Thyroid gland (tissue), 4 donors: ENCODE results near the gene ZBTB16. TPM values are rescaled to one million over a fixed set of nuclear protein-coding genes. Genes with fewer than 3 reads are reported as not detected.

Experiments used
- DNase-seq, 2 donors: peaks; one replicate each; pipeline ENCODE4 v3.0.0-alpha.2; 2019
- H3K27ac ChIP-seq, 3 donors: fragments of 200-600 bp; sonication (generic); 1 replicate in 2 of 3; 2 replicates in 1 of 3; pipeline ENCODE4 v1.5.1; 2016 to 2019; ENCODE audit warnings: mild to moderate bottlenecking in 1 of 3, moderate library complexity in 1 of 3
- H3K27me3 ChIP-seq: fragments of 200-600 bp; sonication (generic); one replicate; pipeline ENCODE4 v1.5.1; 2019
- H3K36me3 ChIP-seq, 2 donors: fragments of 200-600 bp; sonication (generic); one replicate each; pipeline ENCODE4 v1.5.1; 2016 to 2019
- H3K4me1 ChIP-seq, 2 donors: fragments of 200-600 bp; sonication (generic); one replicate each; pipeline ENCODE4 v1.5.1; 2017 to 2019
- H3K4me3 ChIP-seq, 3 donors: fragments of 200-600 bp; sonication (generic); replicated peaks in 1 of 3; 1 replicate in 2 of 3; 2 replicates in 1 of 3; pipeline ENCODE4 v1.5.1; 2016; ENCODE audit warnings: mild to moderate bottlenecking in 1 of 3
- H3K9me3 ChIP-seq: fragments of 200-600 bp; sonication (generic); one replicate; pipeline ENCODE4 v1.5.1; 2017
- POLR2A ChIP-seq, 2 donors: fragments of 450-650 bp; IDR thresholded peaks; one replicate each; pipeline ENCODE4 v1.6.1; 2017; ENCODE audit warnings: antibody characterized with exemption in 2 of 2, mild to moderate bottlenecking in 2 of 2, moderate library complexity in 1 of 2
- WGBS, 2 donors: methylation state at CpG; one replicate each; pipeline ENCODE4 v1.1.5; 2017; 5-methylcytosine and 5-hydroxymethylcytosine counted together
- intact Hi-C: fragments of 100-400 bp; cut with DNase I; formaldehyde crosslinking; loops from one replicate; pipeline ENCODE4 v1.15.1; 2023
- total RNA-seq, 4 donors: library from RNA; depleted of rRNA; stranded (reverse); fragments of >200 nt; gene quantifications; one replicate each; pipeline ENCODE4 v1.2.3, GENCODE V29; 2016
- TF ChIP-seq, protein P1 (sequence below), 6 experiments: fragments of 200-600 bp in 3 of 6; fragments of 450-650 bp in 3 of 6; sonication (generic) in 3 of 6; IDR thresholded peaks; one replicate each; pipeline ENCODE4 v1.5.1; 2016 to 2019; ENCODE audit warnings: antibody characterized with exemption in 6 of 6, mild to moderate bottlenecking in 2 of 6, inconsistent platforms in 1 of 6, moderate library complexity in 1 of 6

The ZBTB16 gene
- total RNA-seq, 4 donors from 2014 or later, result 157 to 385 (median 177) TPM

DNA sequence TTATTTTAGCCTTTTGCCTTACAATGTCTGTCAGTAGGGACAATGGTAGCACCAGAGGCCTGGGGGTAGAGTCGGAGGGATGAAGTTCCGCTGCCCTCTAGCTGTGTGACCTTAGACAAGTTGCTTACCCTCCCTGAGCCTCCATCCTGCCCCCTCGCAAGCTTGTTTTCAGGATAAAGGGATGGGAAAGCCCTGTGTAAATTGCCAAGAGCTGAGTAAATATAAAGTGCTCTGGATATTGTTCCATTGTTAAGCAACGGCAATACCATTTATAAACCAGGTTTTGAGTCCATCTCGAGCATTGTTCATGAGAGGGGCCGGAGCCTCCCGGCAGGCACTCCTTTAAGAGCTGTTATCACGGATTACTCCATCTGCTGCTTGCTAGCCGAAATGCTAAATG lies 72.9 kb downstream of the ZBTB16 start:
- intact Hi-C loops, result no loop called here
- Histone ChIP-seq H3K9me3 (no peaks in the 10 kb centered on the region), H3K36me3 (peaks cover 2 to 8% of the 10 kb centered on the region in 2 donors), H3K27me3 (no peaks in the 10 kb centered on the region), H3K27ac (peak overlapping the region in 2 of 3 donors; percentile 55 to 78), H3K4me1 (peaks cover 97 to 99% of the 10 kb centered on the region in 2 donors), H3K4me3 (no peak overlapping the region)
- no peak for DNase-seq
- 81 to 87% methylated on average over 9 of the region's 9 CpGs for WGBS, 2 donors
- TF ChIP-seq, protein P1, sequence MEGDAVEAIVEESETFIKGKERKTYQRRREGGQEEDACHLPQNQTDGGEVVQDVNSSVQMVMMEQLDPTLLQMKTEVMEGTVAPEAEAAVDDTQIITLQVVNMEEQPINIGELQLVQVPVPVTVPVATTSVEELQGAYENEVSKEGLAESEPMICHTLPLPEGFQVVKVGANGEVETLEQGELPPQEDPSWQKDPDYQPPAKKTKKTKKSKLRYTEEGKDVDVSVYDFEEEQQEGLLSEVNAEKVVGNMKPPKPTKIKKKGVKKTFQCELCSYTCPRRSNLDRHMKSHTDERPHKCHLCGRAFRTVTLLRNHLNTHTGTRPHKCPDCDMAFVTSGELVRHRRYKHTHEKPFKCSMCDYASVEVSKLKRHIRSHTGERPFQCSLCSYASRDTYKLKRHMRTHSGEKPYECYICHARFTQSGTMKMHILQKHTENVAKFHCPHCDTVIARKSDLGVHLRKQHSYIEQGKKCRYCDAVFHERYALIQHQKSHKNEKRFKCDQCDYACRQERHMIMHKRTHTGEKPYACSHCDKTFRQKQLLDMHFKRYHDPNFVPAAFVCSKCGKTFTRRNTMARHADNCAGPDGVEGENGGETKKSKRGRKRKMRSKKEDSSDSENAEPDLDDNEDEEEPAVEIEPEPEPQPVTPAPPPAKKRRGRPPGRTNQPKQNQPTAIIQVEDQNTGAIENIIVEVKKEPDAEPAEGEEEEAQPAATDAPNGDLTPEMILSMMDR (IDR thresholded peaks at IDR 0.05), result no peak
- TF ChIP-seq POLR2A (IDR thresholded peaks at IDR 0.05), result no peak

GRCh38 chr11:114132944-114133394 lies 73.5 kb downstream of the ZBTB16 start:
- H3K36me3 ChIP-seq, result peaks cover 0 to 6% of the 10 kb centered on the region in 2 donors
- no peak for TF ChIP-seq POLR2A (IDR thresholded peaks at IDR 0.05)
- TF ChIP-seq, protein P1 (IDR thresholded peaks at IDR 0.05), result no peak
- no peaks in the 10 kb centered on the region for H3K27me3 ChIP-seq
- H3K27ac ChIP-seq, result peak overlapping the region in 2 of 3 donors; percentile 55 to 78
- DNase-seq, result no peak
- H3K4me3 ChIP-seq, result no peak overlapping the region
- intact Hi-C loops, result no loop called here
- peaks cover 97 to 99% of the 10 kb centered on the region in 2 donors for H3K4me1 ChIP-seq
- H3K9me3 ChIP-seq, result no peaks in the 10 kb centered on the region
- 85 to 87% methylated on average over 6 of the region's 6 CpGs for WGBS, 2 donors

DNA sequence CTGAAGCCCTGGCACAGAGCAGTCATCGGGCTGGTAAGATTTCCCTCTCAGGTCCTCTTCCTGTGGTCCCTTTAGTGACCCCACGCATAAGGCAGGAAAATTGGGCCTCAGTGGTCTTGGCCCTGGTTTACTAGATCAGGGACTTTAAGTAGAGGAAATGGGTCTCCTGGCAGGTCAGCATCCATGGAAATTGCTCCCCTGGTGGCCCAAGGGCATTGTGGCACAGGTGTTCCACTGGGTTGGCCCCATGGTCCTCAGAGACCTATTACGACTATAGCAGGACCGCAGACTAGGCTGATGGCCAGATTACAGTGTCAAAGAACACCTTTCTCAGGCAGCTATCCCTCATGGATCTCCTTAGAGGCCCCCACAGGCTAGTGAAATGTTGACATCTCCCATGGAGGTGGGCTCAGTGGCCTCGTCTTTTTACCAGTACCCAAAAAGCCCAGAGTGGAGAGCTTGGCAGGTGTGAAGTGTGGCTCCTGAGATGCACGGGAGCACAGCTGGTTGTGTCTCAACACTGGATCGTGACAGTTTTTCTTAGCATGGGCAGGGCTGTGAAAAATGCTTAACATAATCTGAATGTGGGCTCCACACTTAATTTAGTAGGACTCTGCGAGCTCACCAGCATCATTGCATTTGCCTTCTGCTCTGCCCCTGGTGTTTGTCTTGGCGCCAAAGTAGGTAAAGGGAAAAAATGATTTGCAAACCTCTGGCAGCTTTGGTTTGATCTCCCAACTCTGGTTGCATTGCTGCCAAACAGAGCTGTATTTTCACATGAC lies 74.2 kb downstream of the ZBTB16 start:
- intact Hi-C loops, result no loop called here
- DNase-seq, result no peak
- TF ChIP-seq, protein P1 (IDR thresholded peaks at IDR 0.05), result no peak
- no peak for TF ChIP-seq POLR2A (IDR thresholded peaks at IDR 0.05)
- Histone ChIP-seq H3K27ac (peak overlapping the region in 2 of 3 donors; percentile 55 to 78), H3K27me3 (no peaks in the 10 kb centered on the region), H3K36me3 (peaks cover 0 to 6% of the 10 kb centered on the region in 2 donors), H3K9me3 (no peaks in the 10 kb centered on the region), H3K4me1 (peaks cover 95 to 98% of the 10 kb centered on the region in 2 donors), H3K4me3 (no peak overlapping the region)
- WGBS, 2 donors, result 86 to 89% methylated on average over 9 of the region's 9 CpGs

- Histone ChIP-seq H3K4me3 (no peak overlapping the region), H3K4me1 (peaks cover 93 to 98% of the 10 kb centered on the region in 2 donors), H3K27ac (peak overlapping the region in 2 of 3 donors; percentile 54 to 78), H3K36me3 (peaks cover 0 to 6% of the 10 kb centered on the region in 2 donors), H3K9me3 (no peaks in the 10 kb centered on the region), H3K27me3 (no peaks in the 10 kb centered on the region)
- DNase-seq, result no peak
- TF ChIP-seq, protein P1 (IDR thresholded peaks at IDR 0.05), result no peak
- TF ChIP-seq POLR2A (IDR thresholded peaks at IDR 0.05), result no peak
- intact Hi-C loops, result no loop called here
- 95% methylated on average over 3 of the region's 3 CpGs for WGBS, 2 donors
Observed at GRCh38 chr11:114134870-114135269, 75.4 kb downstream of the ZBTB16 start.

- no peak for DNase-seq
- 73 to 78% methylated on average over 4 of the region's 4 CpGs for whole genome bisulfite sequencing, 2 donors
- peaks cover 93 to 98% of the 10 kb centered on the region in 2 donors for H3K4me1 ChIP-seq
- no peak overlapping the region for H3K4me3 ChIP-seq
- TF ChIP-seq POLR2A (IDR thresholded peaks at IDR 0.05), result no peak
- TF ChIP-seq, protein P1 (IDR thresholded peaks at IDR 0.05), result no peak
- no peaks in the 10 kb centered on the region for H3K9me3 ChIP-seq
- intact Hi-C loops, result no loop called here
- H3K36me3 ChIP-seq, result peaks cover 0 to 8% of the 10 kb centered on the region in 2 donors
- no peaks in the 10 kb centered on the region for H3K27me3 ChIP-seq
- H3K27ac ChIP-seq, result peak overlapping the region in 2 of 3 donors; percentile 54 to 78
Observed at GRCh38 chr11:114135737-114136151, 76.2 kb downstream of the ZBTB16 start.
